ENCODE results near the gene CAMK1D.

Gene CAMK1D

DNA sequence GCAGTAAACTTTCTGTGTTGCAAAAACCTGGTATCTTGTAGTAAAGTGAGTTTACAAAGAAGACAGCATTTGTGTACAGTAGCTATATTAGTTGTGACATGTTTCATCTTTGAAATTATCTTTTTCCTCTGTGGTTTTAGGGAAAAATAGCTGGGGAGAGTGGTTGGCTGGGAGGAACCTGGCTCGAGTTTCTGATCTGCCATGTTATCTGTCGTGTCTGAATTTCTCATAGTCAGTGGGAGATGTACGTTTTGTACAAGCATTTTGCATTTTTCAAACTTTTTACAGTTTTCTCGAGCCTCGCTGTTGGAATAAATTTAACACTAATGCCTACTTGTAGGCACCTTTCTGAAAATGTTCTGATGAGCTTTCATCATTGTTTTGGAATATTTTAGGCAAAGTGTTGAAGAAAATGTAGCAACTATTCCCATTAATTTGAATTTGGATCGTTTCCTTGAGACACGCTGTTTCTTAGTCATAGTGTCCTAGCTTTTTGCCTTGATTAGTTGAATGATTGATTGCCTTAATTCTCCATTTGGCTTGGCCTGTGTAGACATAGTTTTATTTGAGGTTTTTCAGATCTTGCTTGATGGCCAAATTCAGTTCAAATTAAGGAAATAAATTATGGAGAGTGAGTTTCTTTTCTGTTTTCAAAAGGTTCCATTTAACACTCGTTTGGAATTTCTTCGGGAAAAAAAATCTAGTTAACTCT, 65.1 kb downstream of the CAMK1D start:
- TF ChIP-seq, protein P1, sequence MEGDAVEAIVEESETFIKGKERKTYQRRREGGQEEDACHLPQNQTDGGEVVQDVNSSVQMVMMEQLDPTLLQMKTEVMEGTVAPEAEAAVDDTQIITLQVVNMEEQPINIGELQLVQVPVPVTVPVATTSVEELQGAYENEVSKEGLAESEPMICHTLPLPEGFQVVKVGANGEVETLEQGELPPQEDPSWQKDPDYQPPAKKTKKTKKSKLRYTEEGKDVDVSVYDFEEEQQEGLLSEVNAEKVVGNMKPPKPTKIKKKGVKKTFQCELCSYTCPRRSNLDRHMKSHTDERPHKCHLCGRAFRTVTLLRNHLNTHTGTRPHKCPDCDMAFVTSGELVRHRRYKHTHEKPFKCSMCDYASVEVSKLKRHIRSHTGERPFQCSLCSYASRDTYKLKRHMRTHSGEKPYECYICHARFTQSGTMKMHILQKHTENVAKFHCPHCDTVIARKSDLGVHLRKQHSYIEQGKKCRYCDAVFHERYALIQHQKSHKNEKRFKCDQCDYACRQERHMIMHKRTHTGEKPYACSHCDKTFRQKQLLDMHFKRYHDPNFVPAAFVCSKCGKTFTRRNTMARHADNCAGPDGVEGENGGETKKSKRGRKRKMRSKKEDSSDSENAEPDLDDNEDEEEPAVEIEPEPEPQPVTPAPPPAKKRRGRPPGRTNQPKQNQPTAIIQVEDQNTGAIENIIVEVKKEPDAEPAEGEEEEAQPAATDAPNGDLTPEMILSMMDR (IDR thresholded peaks at IDR 0.05; ENCODE audit: low read depth, low read length): no peak
- DNase-seq: no peak
- Histone ChIP-seq H3K27ac (no peak overlapping the region), H3K4me3 (ENCODE audit: low read depth, low read length) (no peak overlapping the region), H3K27me3 (ENCODE audit: insufficient read depth, low read depth, severe bottlenecking) (no peaks in the 10 kb centered on the region), H3K36me3 (no peaks in the 10 kb centered on the region), H3K9me3 (ENCODE audit: severe bottlenecking) (no peaks in the 10 kb centered on the region)

DNA sequence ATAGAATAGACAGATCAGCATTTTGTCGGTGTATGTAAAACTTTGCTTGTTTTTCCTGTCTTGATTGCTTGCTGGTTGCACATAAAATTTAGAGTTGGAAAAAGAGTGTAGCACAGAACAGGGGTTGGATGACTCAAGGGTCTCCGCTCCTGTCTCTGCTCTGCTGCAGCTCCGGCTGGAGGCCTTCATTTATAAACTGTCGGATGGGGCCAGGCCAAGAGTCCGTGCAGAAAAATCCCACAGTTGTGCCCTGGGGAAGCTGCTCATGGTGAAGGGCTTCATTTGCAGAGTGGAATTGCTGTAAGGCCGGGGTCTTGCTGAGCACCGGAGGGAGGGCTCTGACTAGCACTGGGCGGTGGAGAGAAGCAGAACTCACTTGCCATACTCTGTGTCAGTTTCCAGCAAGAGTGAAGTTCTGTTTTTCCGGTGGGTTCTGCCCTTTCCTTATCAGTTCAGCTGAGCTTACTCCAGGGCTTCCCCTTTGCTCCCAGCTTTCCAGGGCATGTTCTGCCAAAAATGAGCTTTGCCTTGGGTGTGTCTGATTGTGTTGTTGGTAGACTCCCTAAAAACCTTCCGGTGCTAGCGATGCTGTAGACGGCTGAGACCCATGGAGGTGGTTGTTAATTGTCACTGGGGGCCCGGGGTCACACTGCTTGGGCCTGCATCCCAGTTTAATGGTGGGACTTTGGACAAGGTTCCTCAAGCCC, 67.2 kb downstream of the CAMK1D start:
- H3K27ac ChIP-seq: no peak overlapping the region
- no peak overlapping the region for H3K4me3 ChIP-seq (ENCODE audit: low read depth, low read length)
- H3K36me3 ChIP-seq: no peaks in the 10 kb centered on the region
- H3K9me3 ChIP-seq (ENCODE audit: severe bottlenecking): no peaks in the 10 kb centered on the region
- TF ChIP-seq, protein P1 (IDR thresholded peaks at IDR 0.05; ENCODE audit: low read depth, low read length): no peak
- DNase-seq: no peak
- no peaks in the 10 kb centered on the region for H3K27me3 ChIP-seq (ENCODE audit: insufficient read depth, low read depth, severe bottlenecking)

DNA sequence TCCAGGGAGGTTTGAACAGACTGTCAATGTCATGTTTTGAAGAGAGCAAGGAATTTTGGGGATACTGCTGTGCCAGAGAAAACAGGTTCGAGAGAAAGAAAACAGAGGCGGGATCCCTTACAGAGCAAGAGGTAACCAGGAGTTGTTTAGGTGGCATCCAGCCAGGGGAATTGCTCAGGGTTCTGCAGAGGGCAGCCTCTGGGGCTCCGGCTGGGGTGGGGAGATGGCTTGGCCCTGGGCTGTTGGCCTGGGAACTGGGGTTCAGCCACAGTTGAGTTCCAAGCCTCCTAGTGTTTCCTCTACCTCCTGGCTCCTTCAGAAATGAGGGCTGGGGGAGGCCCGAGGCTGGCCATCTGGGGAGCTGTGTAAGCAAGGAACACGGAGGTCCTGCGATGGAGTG, 68.0 kb downstream of the CAMK1D start:
- Histone ChIP-seq H3K27ac (no peak overlapping the region), H3K36me3 (no peaks in the 10 kb centered on the region), H3K9me3 (ENCODE audit: severe bottlenecking) (no peaks in the 10 kb centered on the region), H3K4me3 (ENCODE audit: low read depth, low read length) (no peak overlapping the region), H3K27me3 (ENCODE audit: insufficient read depth, low read depth, severe bottlenecking) (no peaks in the 10 kb centered on the region)
- TF ChIP-seq, protein P1 (IDR thresholded peaks at IDR 0.05; ENCODE audit: low read depth, low read length): no peak
- DNase-seq: no peak

DNA sequence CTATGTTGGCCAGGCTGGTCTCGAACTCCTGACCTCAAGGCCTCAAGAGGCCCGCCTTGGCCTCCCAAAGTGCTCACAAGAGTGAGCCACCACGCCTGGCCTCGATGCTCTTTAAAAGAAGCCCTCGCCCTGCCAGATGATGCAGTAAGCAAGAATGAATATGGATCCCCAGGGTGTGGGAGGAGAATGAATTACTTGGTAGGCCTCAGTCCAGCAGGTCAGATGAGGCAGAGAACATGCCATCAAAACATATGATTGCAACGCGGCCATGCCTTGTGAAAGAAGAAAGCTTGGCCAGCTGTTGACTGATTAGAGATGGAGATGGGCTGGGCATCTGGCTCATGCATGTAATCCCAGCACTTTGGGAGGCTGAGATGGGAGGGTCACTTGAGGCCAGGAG, 68.7 kb downstream of the CAMK1D start:
- Histone ChIP-seq H3K9me3 (ENCODE audit: severe bottlenecking) (no peaks in the 10 kb centered on the region), H3K4me3 (ENCODE audit: low read depth, low read length) (no peak overlapping the region), H3K27me3 (ENCODE audit: insufficient read depth, low read depth, severe bottlenecking) (no peaks in the 10 kb centered on the region), H3K36me3 (no peaks in the 10 kb centered on the region), H3K27ac (no peak overlapping the region)
- DNase-seq: no peak
- TF ChIP-seq, protein P1 (IDR thresholded peaks at IDR 0.05; ENCODE audit: low read depth, low read length): no peak

DNA sequence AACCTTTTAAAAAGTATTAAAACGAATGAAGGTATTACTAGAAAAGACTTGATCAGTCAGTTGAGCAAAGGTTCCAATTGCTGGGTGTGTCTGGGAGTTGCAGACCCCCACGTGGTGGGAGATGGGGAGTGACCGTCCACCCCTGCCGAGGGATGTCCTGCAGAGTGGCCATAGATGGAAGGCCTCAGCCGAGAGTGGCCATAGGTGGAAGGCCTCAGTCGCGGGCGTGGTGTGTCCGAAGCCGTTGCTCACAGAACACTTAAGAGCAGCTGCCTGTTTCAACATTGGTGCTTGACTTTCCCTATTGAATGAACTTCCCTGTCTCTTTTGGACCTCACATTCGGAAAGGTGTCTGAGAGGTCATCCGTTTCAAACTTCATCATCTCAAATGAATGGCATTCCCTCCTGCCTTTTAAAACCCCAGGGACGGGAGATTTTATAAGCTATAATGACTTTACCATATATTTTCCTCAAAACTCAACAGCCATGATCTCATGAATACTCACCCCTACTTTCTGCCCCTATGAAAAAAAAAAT, 69.4 kb downstream of the CAMK1D start:
- no peak for DNase-seq
- Histone ChIP-seq H3K9me3 (ENCODE audit: severe bottlenecking) (no peaks in the 10 kb centered on the region), H3K27me3 (ENCODE audit: insufficient read depth, low read depth, severe bottlenecking) (no peaks in the 10 kb centered on the region), H3K27ac (no peak overlapping the region), H3K4me3 (ENCODE audit: low read depth, low read length) (no peak overlapping the region), H3K36me3 (no peaks in the 10 kb centered on the region)
- TF ChIP-seq, protein P1 (IDR thresholded peaks at IDR 0.05; ENCODE audit: low read depth, low read length): no peak

Measured in WERI-Rb-1 (cell line).